ENCODE measurements around the gene LSM3.

LSM3 gene

GRCh38 chr3:14133188-14133800, 45.3 kb upstream of the LSM3 start:
- H3K27ac ChIP-seq (replicated peaks) = no peak overlapping the region

GRCh38 chr3:14133876-14134275, 44.7 kb upstream of the LSM3 start:
- TF ChIP-seq SPI1 (IDR thresholded peaks at IDR 0.05; ENCODE audit: borderline replicate concordance, low read depth) = no peak
- no peak for TF ChIP-seq REST (IDR thresholded peaks at IDR 0.05; ENCODE audit: insufficient replicate concordance, low read depth)
- TF ChIP-seq POLR2AphosphoS5 (IDR thresholded peaks at IDR 0.05; ENCODE audit: low read depth) = no peak
- TF ChIP-seq CTCF (IDR thresholded peaks at IDR 0.05; ENCODE audit: insufficient read depth, low read length) = no peak
- TF ChIP-seq GABPA (IDR thresholded peaks at IDR 0.05; ENCODE audit: low read depth) = no peak
- Histone ChIP-seq H3K27me3 (ENCODE audit: insufficient read depth, poor library complexity, severe bottlenecking) (no peaks in the 10 kb centered on the region), H3K27ac (replicated peaks) (no peak overlapping the region), H3K4me3 (replicated peaks; ENCODE audit: insufficient read depth, low read length) (no peak overlapping the region)
- no peak for DNase-seq (ENCODE audit: low read depth in 1 of 2, low spot score in 1 of 2)

More at GRCh38 chr3:14133188-14133800, 45.3 kb upstream of the LSM3 start:
- TF ChIP-seq CTCF (IDR thresholded peaks at IDR 0.05; ENCODE audit: insufficient read depth, low read length) = no peak
- no peak for TF ChIP-seq REST (IDR thresholded peaks at IDR 0.05; ENCODE audit: insufficient replicate concordance, low read depth)
- TF ChIP-seq SPI1 (IDR thresholded peaks at IDR 0.05; ENCODE audit: borderline replicate concordance, low read depth) = no peak
- no peak for TF ChIP-seq GABPA (IDR thresholded peaks at IDR 0.05; ENCODE audit: low read depth)
- TF ChIP-seq POLR2AphosphoS5 (IDR thresholded peaks at IDR 0.05; ENCODE audit: low read depth) = no peak
- H3K27me3 ChIP-seq (ENCODE audit: insufficient read depth, poor library complexity, severe bottlenecking) = no peaks in the 10 kb centered on the region
- no peak overlapping the region for H3K4me3 ChIP-seq (replicated peaks; ENCODE audit: insufficient read depth, low read length)
- DNase-seq (ENCODE audit: low read depth in 1 of 2, low spot score in 1 of 2) = no peak

DNA sequence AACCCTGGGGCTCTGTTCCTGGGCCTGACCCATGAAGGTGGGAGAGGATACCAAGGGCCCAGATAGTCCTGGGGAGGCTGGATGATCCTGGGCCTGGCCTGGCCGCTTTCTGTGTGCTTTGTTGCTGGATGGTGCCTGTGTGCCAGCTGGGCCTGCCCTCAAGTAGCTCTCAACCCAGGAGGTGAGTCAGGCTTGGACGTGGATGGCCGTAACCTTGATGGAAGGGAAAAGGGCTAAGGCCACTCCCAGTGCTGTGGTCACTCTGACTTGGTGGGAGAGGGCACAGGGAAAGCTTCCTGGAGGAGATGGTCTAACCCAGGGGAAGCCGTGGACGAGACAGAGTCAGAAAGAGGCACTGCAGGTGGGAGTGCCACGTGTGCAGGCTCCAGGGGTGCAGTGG, 44.3 kb upstream of the LSM3 start:
- H3K27me3 ChIP-seq (ENCODE audit: insufficient read depth, poor library complexity, severe bottlenecking) = no peaks in the 10 kb centered on the region

More for the DNA sequence above, 44.3 kb upstream of the LSM3 start:
- no peak for DNase-seq (ENCODE audit: low read depth in 1 of 2, low spot score in 1 of 2)
- TF ChIP-seq POLR2AphosphoS5 (IDR thresholded peaks at IDR 0.05; ENCODE audit: low read depth) = no peak
- TF ChIP-seq CTCF (IDR thresholded peaks at IDR 0.05; ENCODE audit: insufficient read depth, low read length) = no peak
- TF ChIP-seq REST (IDR thresholded peaks at IDR 0.05; ENCODE audit: insufficient replicate concordance, low read depth) = no peak
- TF ChIP-seq SPI1 (IDR thresholded peaks at IDR 0.05; ENCODE audit: borderline replicate concordance, low read depth) = no peak
- no peak for TF ChIP-seq GABPA (IDR thresholded peaks at IDR 0.05; ENCODE audit: low read depth)
- Histone ChIP-seq H3K27ac (replicated peaks) (no peak overlapping the region), H3K4me3 (replicated peaks; ENCODE audit: insufficient read depth, low read length) (no peak overlapping the region)
